HG03135 (cell line): ENCODE results near the gene IMP3.
"Not testable (repeated sequence)": the region's sequence is repeated elsewhere in the genome, so short reads cannot be mapped to it uniquely, and the experiment has no call there.

Experiments
- ATAC-seq: cut with Tn5 transposase; IDR thresholded peaks from one replicate; pipeline ENCODE4 v1.9.1; 2021; ENCODE audit warnings: mild to moderate bottlenecking, moderate library complexity; ENCODE audit not compliant: unreplicated experiment

The IMP3 gene

DNA sequence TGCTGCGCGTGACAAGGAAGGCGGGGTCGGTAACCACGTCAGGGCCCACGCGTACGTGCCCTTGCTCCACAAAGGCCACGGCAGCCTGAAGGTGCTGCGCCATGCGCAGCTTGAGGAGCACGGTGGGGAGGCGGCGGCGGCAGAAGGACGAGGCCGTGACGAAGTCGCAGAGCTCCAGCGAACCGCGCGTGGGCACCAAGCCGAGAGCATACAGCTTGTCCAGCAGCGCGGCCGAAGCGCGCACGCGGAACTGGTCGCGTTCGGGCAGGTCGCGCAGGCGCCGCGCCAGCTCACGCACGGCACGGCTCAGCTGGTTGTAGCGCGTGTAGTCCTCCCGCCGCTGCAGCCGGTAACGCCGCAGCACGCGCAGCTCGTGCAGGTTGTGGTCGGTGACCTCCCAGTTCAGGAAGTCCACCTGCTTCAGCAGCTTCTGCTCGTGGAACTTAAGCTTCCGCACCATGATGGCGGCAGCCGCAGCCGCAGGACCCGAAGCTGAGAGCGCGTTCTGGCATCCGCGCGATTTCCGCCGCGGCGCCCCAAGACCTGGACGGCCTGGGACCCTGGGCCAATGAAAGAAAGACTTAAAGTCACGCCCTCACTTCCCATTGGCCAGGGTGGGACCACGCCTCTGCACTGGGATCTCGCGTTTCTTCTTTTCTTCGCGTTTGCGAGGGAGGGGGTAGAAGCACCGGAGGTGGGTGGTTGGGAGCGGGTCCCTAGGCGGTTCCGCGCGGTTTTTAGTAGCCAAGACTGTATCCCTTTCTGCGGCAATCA lies at the start of gene IMP3:
Gene IMP3 (minus strand): TSS at position 516 of the 774 bp plus-strand sequence. CDS start 56 bp downstream, at position 460.
- ATAC-seq, result peak; percentile 92

- not testable (repeated sequence) for ATAC-seq
Observed at GRCh38 chr15:75689429-75689828, 49.4 kb upstream of the IMP3 start.

DNA sequence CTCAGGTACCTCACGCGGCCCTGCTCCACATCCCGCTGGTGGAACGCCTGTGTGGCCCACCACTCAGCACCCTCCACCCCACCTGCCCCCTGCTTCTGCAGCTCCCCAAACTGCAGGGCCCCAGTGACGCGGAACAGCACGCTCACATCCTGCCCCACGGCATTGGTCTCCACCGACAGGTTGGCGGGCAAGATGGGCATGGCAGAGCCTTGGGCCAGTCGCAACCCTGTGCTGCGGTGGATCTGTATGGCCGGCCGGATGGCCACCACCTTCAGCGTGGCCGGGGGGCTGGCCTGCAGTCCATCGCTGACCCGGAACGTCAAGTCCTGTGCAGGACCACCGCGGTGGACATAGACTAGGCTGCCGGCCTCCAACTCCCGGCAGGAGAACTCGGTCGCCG lies 48.8 kb upstream of the IMP3 start:
- ATAC-seq, result no peak

GRCh38 chr15:75688278-75688557 lies 48.2 kb upstream of the IMP3 start:
- ATAC-seq, result no peak

GRCh38 chr15:75687486-75688277 lies 47.7 kb upstream of the IMP3 start:
- no peak for ATAC-seq

DNA sequence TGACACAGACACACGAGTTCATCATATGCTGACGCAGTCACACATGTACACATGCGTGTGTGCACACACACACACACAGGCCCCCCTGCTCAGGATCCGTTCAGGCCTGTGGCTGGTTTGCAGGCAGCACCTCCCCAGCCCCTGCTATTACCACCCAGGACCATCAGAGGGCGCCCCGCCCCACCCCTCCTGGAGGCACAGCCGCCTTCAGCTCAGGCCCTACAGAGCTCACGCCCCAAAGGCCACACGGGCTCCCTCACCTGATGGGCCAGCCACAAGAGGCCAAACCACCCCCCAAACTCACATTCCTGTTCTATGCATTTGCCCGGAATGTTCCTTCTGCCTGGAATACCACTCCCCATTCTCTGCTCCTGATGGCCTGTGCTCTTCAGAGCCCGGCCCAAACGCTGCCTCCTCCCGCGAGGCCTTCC lies 46.2 kb upstream of the IMP3 start:
- ATAC-seq, result not testable (repeated sequence)

- ATAC-seq, result no peak
Observed at GRCh38 chr15:75685195-75685594, 45.2 kb upstream of the IMP3 start.

DNA sequence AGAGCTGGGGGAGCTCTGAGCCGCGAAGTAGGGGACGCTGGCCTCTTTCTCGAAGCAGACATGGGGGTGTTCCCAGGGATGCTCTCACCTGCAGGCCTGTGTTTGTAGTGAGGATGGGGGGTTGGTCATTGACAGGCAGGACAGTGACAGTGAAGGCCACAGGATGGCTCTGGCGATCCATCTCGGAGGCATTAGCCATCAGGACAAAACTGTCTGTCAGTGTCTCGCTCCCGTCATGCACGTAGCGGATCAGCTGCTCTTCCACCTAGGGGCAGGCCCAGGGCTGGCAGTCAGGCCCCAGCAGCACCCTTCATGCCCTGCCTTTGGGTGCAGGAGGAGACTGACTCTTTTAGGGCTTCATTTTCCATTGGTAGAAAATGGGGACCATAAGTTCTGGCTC lies 44.6 kb upstream of the IMP3 start:
- ATAC-seq, result no peak

GRCh38 chr15:75683646-75684312 lies 43.8 kb upstream of the IMP3 start:
- ATAC-seq, result not testable (repeated sequence)

DNA sequence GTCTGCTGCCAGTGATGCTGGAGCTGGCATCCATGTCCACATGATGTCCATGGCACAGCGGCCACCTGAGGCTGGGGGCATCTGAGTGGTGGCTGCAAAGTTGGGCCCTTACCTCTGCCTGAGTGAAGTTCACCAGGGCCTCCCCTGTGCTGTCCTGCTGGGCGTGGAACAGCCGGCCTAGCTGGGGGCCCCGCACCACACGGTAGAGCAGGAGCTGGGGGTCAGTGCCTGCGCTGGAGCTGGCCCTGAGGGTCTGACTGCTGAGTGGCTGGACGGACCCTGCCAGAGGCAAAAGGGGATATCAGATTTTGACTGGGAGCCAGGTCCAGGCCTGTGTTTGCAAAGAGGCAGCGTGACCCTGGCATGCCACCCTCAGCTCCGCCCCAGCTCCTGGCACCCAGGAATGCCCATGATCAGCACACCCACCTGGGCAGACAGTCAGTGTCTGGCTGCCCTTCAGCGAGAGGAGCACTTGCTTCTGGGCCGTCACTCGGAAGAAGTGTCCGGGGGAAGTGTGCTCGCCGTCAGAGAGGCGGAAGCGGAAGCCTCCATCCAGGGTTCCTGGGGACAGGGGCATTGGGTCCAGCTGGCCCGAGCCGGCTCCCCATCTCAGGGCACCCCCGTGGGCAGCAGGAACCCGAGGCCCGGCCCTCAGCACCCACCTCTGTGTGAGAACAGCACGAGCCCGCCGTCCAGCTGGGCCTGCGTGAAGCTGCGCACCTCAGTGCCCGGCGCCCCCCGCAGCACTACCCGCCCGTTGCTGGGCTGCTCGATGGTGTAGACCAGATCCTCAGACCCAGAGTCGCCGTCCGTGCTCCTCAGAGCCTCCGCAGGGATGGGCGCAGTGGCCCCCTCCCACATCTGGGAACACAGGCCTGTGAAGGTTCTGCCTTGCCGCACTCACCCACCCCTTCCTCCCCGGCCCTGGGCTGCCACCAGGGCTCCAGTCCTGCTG lies 42.4 kb upstream of the IMP3 start:
- no peak for ATAC-seq

DNA sequence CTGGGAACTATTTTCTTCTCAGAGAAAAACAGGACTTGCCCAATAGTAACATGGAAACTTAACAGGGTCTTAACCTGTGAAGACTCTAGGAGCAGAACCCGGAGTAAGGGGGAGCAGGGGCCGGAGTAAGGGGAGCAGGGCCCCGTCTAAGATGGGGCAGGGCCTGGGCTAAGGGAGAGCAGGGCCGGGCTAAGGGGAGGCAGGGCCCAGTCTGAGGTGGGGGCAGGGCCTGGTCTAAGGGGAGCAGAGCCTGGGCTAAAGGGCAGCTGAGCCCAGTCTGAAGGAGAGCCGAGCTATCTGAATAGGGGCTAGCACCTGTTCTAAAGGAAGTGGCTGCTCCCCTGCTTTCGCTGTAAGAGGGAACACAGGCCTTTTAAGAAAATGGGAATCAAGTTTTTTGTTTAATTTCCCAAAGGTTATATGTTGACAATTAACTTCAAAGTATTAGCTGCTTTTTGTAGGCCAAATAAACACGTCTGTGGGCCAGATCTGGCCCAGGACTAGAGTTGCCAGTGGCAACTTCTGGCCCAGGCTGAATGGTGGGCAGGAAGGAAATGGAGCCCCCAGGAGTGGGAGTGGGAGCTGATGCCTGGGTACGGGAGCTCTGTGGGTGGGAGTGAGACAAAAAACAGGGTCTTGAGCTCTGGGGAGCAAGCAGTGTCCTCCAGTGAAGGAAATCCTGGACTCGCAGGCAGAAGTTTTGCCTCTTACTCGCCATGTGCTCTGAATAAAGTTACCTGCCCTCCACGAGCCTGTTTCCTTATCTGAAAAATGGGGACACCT lies 40.2 kb upstream of the IMP3 start:
- ATAC-seq, result no peak

DNA sequence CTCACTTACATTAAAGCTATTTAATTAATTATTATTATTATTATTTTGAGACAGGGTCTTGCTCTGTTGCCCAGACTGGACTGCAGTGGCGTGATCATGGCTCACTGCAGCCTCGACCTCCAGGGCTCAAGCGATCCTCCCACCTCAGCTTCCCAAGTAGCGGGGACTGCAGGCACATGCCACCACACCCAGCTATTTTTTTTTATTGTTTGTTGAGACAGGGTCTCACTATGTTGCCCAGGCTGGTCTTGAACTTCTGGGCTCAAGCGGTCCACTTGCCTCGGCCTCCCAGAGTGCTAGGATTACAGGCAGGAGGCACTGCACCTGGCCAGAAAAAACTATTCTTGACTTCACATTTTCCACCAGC lies 38.3 kb upstream of the IMP3 start:
- not testable (repeated sequence) for ATAC-seq

GRCh38 chr15:75677465-75678323 lies 37.7 kb upstream of the IMP3 start:
- no peak for ATAC-seq

- no peak for ATAC-seq
Observed at GRCh38 chr15:75676688-75677464, 36.9 kb upstream of the IMP3 start.

DNA sequence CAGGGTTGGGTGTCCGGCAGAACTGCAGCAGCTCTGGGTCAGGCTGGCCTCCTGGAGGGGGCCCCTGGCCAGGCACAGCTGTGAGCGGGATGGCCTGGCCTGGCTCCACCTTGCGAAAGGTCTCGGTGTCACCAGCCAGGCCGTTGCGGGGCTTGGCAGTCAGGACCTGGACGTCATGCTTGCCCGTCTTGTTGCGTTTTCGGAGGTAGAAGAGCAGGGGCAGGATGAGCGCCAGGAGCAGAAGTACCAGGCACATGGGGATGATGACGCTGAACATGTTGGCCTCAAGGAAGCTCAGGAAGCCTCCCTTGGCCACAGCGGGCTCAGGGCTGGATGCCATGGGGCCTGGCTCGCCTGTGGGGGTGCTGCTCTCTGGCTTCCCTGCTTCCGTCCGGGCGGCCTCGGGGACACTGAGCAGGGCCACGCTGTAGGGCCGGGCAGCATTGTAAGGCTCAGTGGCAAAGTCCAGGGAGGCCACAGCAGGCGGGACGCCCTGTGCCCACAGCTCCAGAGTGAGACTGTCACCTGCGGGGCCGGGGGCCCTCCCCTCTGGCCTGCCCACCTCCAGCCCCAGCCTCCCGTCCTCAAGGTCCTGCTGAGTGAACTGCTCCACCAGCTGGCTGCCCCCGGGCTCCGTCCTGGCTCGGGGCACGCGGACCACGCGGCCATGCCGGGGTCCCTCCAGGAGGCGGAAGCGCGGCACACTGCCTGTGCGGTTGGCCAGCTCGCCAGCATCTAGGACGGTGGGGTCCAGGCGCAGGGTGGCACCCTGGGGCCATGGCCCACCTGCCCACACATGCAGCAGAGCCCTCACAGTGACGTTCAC lies 35.8 kb upstream of the IMP3 start:
- no peak for ATAC-seq

- ATAC-seq, result no peak
Observed at GRCh38 chr15:75674366-75674765, 34.3 kb upstream of the IMP3 start.
